Liver (tissue), 9 donors: ENCODE measurements around the gene UBL4B. TPM values are rescaled to one million over a fixed set of nuclear protein-coding genes. Genes with fewer than 3 reads are reported as not detected.

Experiments
- DNase-seq: peaks from one replicate; pipeline ENCODE4 v3.0.0-alpha.2; 2017; ENCODE audit warnings: low spot score
- H3K27ac ChIP-seq, 2 donors: one replicate each; pipeline ENCODE4 v1.7.0; 2013; ENCODE audit warnings: inconsistent platforms in 2 of 2, low read length in 2 of 2, control low read depth in 1 of 2, low read depth in 1 of 2, mild to moderate bottlenecking in 1 of 2
- H3K27me3 ChIP-seq, 4 donors: one replicate each; pipeline versions ENCODE4 v1.6.1 to v1.7.0; 2013; ENCODE audit warnings: low read length in 3 of 4, inconsistent platforms in 1 of 4, mild to moderate bottlenecking in 1 of 4, moderate library complexity in 1 of 4; ENCODE audit not compliant: control insufficient read depth in 4 of 4, insufficient read depth in 4 of 4
- H3K36me3 ChIP-seq, 4 donors: one replicate each; pipeline versions ENCODE4 v1.6.1 to v1.7.0; 2013; ENCODE audit warnings: low read length in 3 of 4, mild to moderate bottlenecking in 3 of 4, low read depth in 1 of 4, moderate library complexity in 1 of 4; ENCODE audit not compliant: control insufficient read depth in 4 of 4, insufficient read depth in 3 of 4
- H3K4me1 ChIP-seq, 4 donors: one replicate each; pipeline versions ENCODE4 v1.6.1 to v1.7.0; 2013; ENCODE audit warnings: low read length in 3 of 4, mild to moderate bottlenecking in 3 of 4, moderate library complexity in 1 of 4; ENCODE audit not compliant: control insufficient read depth in 4 of 4, insufficient read depth in 4 of 4
- H3K4me3 ChIP-seq, 3 donors: one replicate each; pipeline versions ENCODE4 v1.6.1 to v1.7.0; 2013; ENCODE audit warnings: low read length in 3 of 3, control low read depth in 1 of 3, low read depth in 1 of 3, mild to moderate bottlenecking in 1 of 3
- H3K9ac ChIP-seq, 2 donors: one replicate each; pipeline ENCODE4 v1.7.0; 2013; ENCODE audit warnings: low read length in 2 of 2, mild to moderate bottlenecking in 2 of 2, moderate library complexity in 2 of 2, control low read depth in 1 of 2, low read depth in 1 of 2
- H3K9me3 ChIP-seq, 4 donors: one replicate each; pipeline versions ENCODE4 v1.6.1 to v1.7.0; 2013; ENCODE audit warnings: low read length in 3 of 4; ENCODE audit not compliant: control insufficient read depth in 4 of 4
- EGR1 ChIP-seq, 2 donors: IDR thresholded peaks; 2 replicates each; pipeline ENCODE4 v1.6.1; 2016 to 2018; ENCODE audit warnings: antibody characterized with exemption in 2 of 2, low read depth in 2 of 2
- FOXA1 ChIP-seq: IDR thresholded peaks from 2 replicates; pipeline ENCODE4 v1.6.1; 2016; ENCODE audit warnings: antibody characterized with exemption
- FOXA2 ChIP-seq: IDR thresholded peaks from 2 replicates; pipeline ENCODE4 v1.6.1; 2016; ENCODE audit warnings: antibody characterized with exemption
- GABPA ChIP-seq, 2 donors: IDR thresholded peaks in 1 of 2; conservative IDR thresholded peaks in 1 of 2; 2 replicates each; pipeline ENCODE4 v1.6.1; 2016; ENCODE audit warnings: antibody characterized with exemption in 2 of 2, mild to moderate bottlenecking in 1 of 2, moderate library complexity in 1 of 2
- HNF4A ChIP-seq, 2 donors: conservative IDR thresholded peaks; 2 replicates each; pipeline ENCODE4 v1.6.1; 2016; ENCODE audit warnings: antibody characterized with exemption in 2 of 2, mild to moderate bottlenecking in 2 of 2
- HNF4G ChIP-seq: IDR thresholded peaks from 2 replicates; pipeline ENCODE4 v1.6.1; 2016; ENCODE audit warnings: antibody characterized with exemption
- JUND ChIP-seq, 2 donors: IDR thresholded peaks; 2 replicates each; pipeline ENCODE4 v1.6.1; 2016; ENCODE audit warnings: antibody characterized with exemption in 2 of 2
- NR2F2 ChIP-seq: IDR thresholded peaks from 2 replicates; pipeline ENCODE4 v1.6.1; 2016; ENCODE audit warnings: antibody characterized with exemption
- RAD21 ChIP-seq, 2 donors: IDR thresholded peaks; 2 replicates each; pipeline ENCODE4 v1.6.1; 2016; ENCODE audit warnings: antibody characterized with exemption in 2 of 2, mild to moderate bottlenecking in 2 of 2
- RXRA ChIP-seq, 2 donors: IDR thresholded peaks; 2 replicates each; pipeline ENCODE4 v1.6.1; 2017 to 2018; ENCODE audit warnings: antibody characterized with exemption in 2 of 2, mild to moderate bottlenecking in 1 of 2
- SP1 ChIP-seq: IDR thresholded peaks from 2 replicates; pipeline ENCODE4 v1.6.1; 2018; ENCODE audit warnings: antibody characterized with exemption, mild to moderate bottlenecking
- TAF1 ChIP-seq: conservative IDR thresholded peaks from 2 replicates; pipeline ENCODE4 v1.6.1; 2016; ENCODE audit warnings: antibody characterized with exemption, mild to moderate bottlenecking
- YY1 ChIP-seq: IDR thresholded peaks from 2 replicates; pipeline ENCODE4 v1.6.1; 2016; ENCODE audit warnings: antibody characterized with exemption, mild to moderate bottlenecking
- WGBS: extraction: QIAGEN DNeasy Blood & Tissue Kit; methylation state at CpG from one replicate; pipeline ENCODE4 v1.1.7; 2013; 5-methylcytosine and 5-hydroxymethylcytosine counted together
- polyA plus RNA-seq, 2 donors: library from polyadenylated mRNA; stranded (reverse) in 1 of 2; unstranded in 1 of 2; fragments of 200-250 nt in 1 of 2; fragments of >200 nt in 1 of 2; fragmentation: Nextera tagmentation in 1 of 2; extraction: Ambion mirVana in 1 of 2; gene quantifications; one replicate each; pipeline versions ENCODE4 v1.2.1 to v1.2.3, GENCODE V29; 2013 to 2015
- total RNA-seq, 2 donors: library from RNA; depleted of rRNA; stranded (reverse); fragments of >200 nt; gene quantifications; one replicate each; pipeline ENCODE4 v1.2.3, GENCODE V29; 2014
- TF ChIP-seq, protein P1 (sequence below): IDR thresholded peaks from 2 replicates; pipeline ENCODE4 v1.6.1; 2016; ENCODE audit warnings: antibody characterized with exemption
- TF ChIP-seq, protein P2 (sequence below): IDR thresholded peaks from 2 replicates; pipeline ENCODE4 v1.6.1; 2016; ENCODE audit warnings: antibody characterized with exemption
- TF ChIP-seq, protein P3 (sequence below): IDR thresholded peaks from 2 replicates; pipeline ENCODE4 v1.6.1; 2016; ENCODE audit warnings: antibody characterized with exemption
- TF ChIP-seq, protein P4 (sequence below): fragments of 150-350 bp; IDR thresholded peaks from 2 replicates; pipeline ENCODE4 v1.5.1; 2017; ENCODE audit warnings: improper control_type of control experiment, low read depth, low read length; ENCODE audit not compliant: missing input control
- TF ChIP-seq, protein P5 (sequence below): IDR thresholded peaks from 2 replicates; pipeline ENCODE4 v1.6.1; 2016; ENCODE audit warnings: antibody characterized with exemption, mild to moderate bottlenecking
- donor health status: healthy.
- donor health status: healthy.
- donor health status: healthy.
- donor health status: healthy.
- donor health status: healthy.

The UBL4B gene
- total and polyA plus RNA-seq, 4 donors = not detected

DNA sequence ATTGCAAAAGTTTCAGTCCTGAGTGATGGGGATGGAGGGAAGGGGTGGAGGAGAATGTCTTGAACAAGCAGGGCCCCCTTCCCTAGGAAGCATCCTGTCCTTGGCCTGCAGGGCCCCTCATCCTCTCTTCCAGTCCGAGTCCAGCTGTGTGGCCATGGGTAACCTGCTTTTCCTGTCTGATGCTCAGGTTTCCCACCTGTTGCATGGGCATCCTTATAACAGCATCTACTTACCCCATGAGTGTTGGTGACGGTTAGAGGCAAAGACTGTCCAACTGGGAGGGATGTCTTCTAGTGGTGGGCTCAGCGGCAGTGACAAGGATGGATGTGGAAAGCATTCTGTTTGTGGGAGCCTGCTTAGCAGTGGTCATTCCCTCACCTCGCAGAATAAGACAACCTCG, 1.9 kb downstream of the UBL4B start (continued):
- TF ChIP-seq, protein P1, sequence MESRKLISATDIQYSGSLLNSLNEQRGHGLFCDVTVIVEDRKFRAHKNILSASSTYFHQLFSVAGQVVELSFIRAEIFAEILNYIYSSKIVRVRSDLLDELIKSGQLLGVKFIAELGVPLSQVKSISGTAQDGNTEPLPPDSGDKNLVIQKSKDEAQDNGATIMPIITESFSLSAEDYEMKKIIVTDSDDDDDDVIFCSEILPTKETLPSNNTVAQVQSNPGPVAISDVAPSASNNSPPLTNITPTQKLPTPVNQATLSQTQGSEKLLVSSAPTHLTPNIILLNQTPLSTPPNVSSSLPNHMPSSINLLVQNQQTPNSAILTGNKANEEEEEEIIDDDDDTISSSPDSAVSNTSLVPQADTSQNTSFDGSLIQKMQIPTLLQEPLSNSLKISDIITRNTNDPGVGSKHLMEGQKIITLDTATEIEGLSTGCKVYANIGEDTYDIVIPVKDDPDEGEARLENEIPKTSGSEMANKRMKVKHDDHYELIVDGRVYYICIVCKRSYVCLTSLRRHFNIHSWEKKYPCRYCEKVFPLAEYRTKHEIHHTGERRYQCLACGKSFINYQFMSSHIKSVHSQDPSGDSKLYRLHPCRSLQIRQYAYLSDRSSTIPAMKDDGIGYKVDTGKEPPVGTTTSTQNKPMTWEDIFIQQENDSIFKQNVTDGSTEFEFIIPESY = no peak
- no peak for TF ChIP-seq EGR1 (IDR thresholded peaks at IDR 0.05; ENCODE audit: low read depth in 2 of 2)

DNA sequence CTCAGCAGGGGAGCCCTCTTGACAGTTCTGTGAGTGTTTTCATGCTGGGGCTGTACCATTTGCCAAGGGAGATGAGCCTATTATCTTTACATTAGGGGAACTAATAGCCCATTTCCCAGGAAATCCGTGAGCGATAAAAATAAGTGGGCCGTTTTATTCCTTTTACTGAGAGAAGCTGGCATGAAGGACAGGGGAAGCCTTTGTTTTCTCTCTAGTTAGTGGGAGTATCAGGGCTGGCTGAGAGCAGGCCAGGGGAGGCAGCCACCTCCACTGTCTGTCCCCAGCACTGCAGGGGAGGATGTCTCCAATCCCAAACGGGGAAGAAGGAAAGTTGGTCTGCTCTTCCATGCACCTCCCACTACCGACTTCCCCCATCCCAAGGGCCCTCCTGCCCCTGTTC, 2.5 kb downstream of the UBL4B start:
- 71% methylated on average over 5 of the region's 5 CpGs for WGBS
- no peak overlapping the region for H3K9ac ChIP-seq
- TF ChIP-seq, protein P2, sequence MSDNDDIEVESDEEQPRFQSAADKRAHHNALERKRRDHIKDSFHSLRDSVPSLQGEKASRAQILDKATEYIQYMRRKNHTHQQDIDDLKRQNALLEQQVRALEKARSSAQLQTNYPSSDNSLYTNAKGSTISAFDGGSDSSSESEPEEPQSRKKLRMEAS = no peak
- TF ChIP-seq, protein P1 = no peak
- TF ChIP-seq FOXA1 = no peak
- TF ChIP-seq, protein P3, sequence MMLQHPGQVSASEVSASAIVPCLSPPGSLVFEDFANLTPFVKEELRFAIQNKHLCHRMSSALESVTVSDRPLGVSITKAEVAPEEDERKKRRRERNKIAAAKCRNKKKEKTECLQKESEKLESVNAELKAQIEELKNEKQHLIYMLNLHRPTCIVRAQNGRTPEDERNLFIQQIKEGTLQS = no peak
- TF ChIP-seq, protein P4, sequence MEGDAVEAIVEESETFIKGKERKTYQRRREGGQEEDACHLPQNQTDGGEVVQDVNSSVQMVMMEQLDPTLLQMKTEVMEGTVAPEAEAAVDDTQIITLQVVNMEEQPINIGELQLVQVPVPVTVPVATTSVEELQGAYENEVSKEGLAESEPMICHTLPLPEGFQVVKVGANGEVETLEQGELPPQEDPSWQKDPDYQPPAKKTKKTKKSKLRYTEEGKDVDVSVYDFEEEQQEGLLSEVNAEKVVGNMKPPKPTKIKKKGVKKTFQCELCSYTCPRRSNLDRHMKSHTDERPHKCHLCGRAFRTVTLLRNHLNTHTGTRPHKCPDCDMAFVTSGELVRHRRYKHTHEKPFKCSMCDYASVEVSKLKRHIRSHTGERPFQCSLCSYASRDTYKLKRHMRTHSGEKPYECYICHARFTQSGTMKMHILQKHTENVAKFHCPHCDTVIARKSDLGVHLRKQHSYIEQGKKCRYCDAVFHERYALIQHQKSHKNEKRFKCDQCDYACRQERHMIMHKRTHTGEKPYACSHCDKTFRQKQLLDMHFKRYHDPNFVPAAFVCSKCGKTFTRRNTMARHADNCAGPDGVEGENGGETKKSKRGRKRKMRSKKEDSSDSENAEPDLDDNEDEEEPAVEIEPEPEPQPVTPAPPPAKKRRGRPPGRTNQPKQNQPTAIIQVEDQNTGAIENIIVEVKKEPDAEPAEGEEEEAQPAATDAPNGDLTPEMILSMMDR = no peak
- no peak for TF ChIP-seq HNF4G
- no peak for TF ChIP-seq SP1
- TF ChIP-seq GABPA (IDR thresholded peaks at IDR 0.05 in 1 of 2, conservative IDR thresholded peaks at IDR 0.05 in 1 of 2) = no peak
- no peak for TF ChIP-seq RXRA (IDR thresholded peaks at IDR 0.05)
- TF ChIP-seq TAF1 = no peak
- no peak for TF ChIP-seq RAD21 (IDR thresholded peaks at IDR 0.05)
- no peak for TF ChIP-seq HNF4A (conservative IDR thresholded peaks at IDR 0.05)
- TF ChIP-seq, protein P5, sequence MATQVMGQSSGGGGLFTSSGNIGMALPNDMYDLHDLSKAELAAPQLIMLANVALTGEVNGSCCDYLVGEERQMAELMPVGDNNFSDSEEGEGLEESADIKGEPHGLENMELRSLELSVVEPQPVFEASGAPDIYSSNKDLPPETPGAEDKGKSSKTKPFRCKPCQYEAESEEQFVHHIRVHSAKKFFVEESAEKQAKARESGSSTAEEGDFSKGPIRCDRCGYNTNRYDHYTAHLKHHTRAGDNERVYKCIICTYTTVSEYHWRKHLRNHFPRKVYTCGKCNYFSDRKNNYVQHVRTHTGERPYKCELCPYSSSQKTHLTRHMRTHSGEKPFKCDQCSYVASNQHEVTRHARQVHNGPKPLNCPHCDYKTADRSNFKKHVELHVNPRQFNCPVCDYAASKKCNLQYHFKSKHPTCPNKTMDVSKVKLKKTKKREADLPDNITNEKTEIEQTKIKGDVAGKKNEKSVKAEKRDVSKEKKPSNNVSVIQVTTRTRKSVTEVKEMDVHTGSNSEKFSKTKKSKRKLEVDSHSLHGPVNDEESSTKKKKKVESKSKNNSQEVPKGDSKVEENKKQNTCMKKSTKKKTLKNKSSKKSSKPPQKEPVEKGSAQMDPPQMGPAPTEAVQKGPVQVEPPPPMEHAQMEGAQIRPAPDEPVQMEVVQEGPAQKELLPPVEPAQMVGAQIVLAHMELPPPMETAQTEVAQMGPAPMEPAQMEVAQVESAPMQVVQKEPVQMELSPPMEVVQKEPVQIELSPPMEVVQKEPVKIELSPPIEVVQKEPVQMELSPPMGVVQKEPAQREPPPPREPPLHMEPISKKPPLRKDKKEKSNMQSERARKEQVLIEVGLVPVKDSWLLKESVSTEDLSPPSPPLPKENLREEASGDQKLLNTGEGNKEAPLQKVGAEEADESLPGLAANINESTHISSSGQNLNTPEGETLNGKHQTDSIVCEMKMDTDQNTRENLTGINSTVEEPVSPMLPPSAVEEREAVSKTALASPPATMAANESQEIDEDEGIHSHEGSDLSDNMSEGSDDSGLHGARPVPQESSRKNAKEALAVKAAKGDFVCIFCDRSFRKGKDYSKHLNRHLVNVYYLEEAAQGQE = no peak
- no peak for TF ChIP-seq JUND (IDR thresholded peaks at IDR 0.05)
- no peak for TF ChIP-seq NR2F2
- no peak for TF ChIP-seq FOXA2
- TF ChIP-seq EGR1 (IDR thresholded peaks at IDR 0.05; ENCODE audit: low read depth in 2 of 2) = no peak
- no peak for TF ChIP-seq YY1
- H3K36me3 ChIP-seq = no peaks in the 10 kb centered on the region
- no peak for DNase-seq
- H3K4me1 ChIP-seq = no peaks in the 10 kb centered on the region
- H3K4me3 ChIP-seq = no peak overlapping the region
- peaks cover 0 to 4% (median 0%) of the 10 kb centered on the region in 4 donors for H3K27me3 ChIP-seq
- no peak overlapping the region for H3K27ac ChIP-seq
- no peaks in the 10 kb centered on the region for H3K9me3 ChIP-seq
